Measurements from ENCODE around the gene AFF3.
A peak's percentile ranks its signal among the peaks of the same experiment; 100 is the strongest.
"Not testable (repeated sequence)": the region's sequence is repeated elsewhere in the genome, so short reads cannot be mapped to it uniquely, and the experiment has no call there.

Gene AFF3

DNA sequence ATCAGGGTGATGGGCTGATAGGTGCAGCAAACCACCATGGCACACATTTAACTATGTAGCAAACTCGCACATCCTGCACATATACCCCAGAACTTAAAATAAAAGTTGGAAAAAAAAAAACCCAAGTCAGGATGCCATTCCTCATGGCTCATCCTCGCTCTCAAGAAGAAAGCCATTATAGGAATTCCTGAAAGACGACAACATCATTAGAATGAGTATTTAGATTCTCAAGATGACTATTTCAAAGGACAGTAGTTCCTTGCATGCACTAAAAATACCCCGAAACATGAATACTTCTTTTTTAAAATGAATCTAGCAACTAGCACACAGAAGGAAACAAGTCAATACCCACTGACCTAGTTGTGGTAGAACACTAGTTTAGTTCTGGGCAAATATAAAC lies 366.8 kb downstream of the AFF3 start:
- ATAC-seq: peak; percentile 46; the same call in 2 of the 3 replicates
- TF ChIP-seq ZNF565 (CRISPR knock-in tag; conservative IDR thresholded peaks at IDR 0.05; ENCODE audit: low read depth) (no peak), GLIS3 (CRISPR knock-in tag; IDR thresholded peaks at IDR 0.05) (no peak), ZFP3 (CRISPR knock-in tag; IDR thresholded peaks at IDR 0.05) (no peak), OSR1 (CRISPR knock-in tag; IDR thresholded peaks at IDR 0.05) (no peak), CREB5 (CRISPR knock-in tag; IDR thresholded peaks at IDR 0.05; ENCODE audit: low read depth) (no peak), BACH2 (CRISPR knock-in tag; IDR thresholded peaks at IDR 0.05; ENCODE audit: borderline replicate concordance) (no peak), ZNF70 (CRISPR knock-in tag; IDR thresholded peaks at IDR 0.05) (no peak), RARB (CRISPR knock-in tag; IDR thresholded peaks at IDR 0.05) (no peak), ZNF8 (CRISPR knock-in tag; IDR thresholded peaks at IDR 0.05) (no peak)
- TF ChIP-seq, protein P1, sequence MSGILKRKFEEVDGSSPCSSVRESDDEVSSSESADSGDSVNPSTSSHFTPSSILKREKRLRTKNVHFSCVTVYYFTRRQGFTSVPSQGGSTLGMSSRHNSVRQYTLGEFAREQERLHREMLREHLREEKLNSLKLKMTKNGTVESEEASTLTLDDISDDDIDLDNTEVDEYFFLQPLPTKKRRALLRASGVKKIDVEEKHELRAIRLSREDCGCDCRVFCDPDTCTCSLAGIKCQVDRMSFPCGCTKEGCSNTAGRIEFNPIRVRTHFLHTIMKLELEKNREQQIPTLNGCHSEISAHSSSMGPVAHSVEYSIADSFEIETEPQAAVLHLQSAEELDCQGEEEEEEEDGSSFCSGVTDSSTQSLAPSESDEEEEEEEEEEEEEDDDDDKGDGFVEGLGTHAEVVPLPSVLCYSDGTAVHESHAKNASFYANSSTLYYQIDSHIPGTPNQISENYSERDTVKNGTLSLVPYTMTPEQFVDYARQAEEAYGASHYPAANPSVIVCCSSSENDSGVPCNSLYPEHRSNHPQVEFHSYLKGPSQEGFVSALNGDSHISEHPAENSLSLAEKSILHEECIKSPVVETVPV (CRISPR knock-in tag; IDR thresholded peaks at IDR 0.05): no peak

GRCh38 chr2:99773642-99774041 lies 368.7 kb downstream of the AFF3 start:
- not testable (repeated sequence) for ATAC-seq

DNA sequence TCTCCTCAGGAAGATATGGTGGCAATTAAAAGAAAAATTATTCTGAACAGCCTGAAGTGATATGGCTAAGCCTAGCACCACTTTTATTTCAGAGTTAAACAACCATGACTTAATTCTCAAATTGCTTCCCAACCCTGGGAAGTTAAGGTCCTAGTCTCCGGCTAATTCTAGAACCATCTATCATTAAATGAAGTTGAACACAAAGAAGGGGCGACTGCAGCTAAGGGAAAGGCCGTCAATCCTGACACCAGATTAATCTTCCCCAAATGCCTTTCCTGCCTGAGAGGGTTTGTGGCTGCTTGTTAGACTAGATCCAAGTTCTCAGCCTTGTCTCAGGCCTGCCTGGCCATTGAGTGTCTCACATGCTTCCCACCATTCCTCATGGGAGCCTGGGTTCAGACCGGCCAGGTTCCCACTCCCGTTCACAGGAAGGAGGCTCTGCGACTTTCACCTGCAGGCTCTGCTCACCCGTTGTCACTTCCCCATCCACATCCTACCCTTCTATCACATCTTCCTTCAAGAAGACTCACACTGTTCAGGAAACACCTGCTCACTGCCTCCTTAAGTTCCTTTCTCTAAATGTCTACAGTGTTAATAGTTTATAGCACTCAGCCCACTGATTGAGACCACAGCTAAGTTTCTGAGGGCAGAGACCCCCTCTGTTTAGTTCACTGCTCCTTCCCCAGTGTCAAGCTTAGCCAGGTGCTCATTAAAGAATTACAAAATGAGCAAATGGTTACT lies 369.6 kb downstream of the AFF3 start:
- ATAC-seq: no peak
- TF ChIP-seq RARB (CRISPR knock-in tag; IDR thresholded peaks at IDR 0.05) (no peak), TOX (CRISPR knock-in tag; IDR thresholded peaks at IDR 0.05; ENCODE audit: borderline replicate concordance) (no peak), PPARA (CRISPR knock-in tag; IDR thresholded peaks at IDR 0.05; ENCODE audit: borderline replicate concordance) (no peak), ISL1 (CRISPR knock-in tag; IDR thresholded peaks at IDR 0.05) (no peak), OSR1 (CRISPR knock-in tag; IDR thresholded peaks at IDR 0.05) (no peak), CSDC2 (CRISPR knock-in tag; IDR thresholded peaks at IDR 0.05) (no peak), CREB5 (CRISPR knock-in tag; IDR thresholded peaks at IDR 0.05; ENCODE audit: low read depth) (no peak), ZFP30 (CRISPR knock-in tag; IDR thresholded peaks at IDR 0.05) (no peak), POU6F1 (CRISPR knock-in tag; IDR thresholded peaks at IDR 0.05; ENCODE audit: borderline replicate concordance, low read depth) (no peak), GLIS3 (CRISPR knock-in tag; IDR thresholded peaks at IDR 0.05) (no peak), ZNF8 (CRISPR knock-in tag; IDR thresholded peaks at IDR 0.05) (no peak), ZC3H10 (CRISPR knock-in tag; IDR thresholded peaks at IDR 0.05) (no peak)
- TF ChIP-seq, protein P2, sequence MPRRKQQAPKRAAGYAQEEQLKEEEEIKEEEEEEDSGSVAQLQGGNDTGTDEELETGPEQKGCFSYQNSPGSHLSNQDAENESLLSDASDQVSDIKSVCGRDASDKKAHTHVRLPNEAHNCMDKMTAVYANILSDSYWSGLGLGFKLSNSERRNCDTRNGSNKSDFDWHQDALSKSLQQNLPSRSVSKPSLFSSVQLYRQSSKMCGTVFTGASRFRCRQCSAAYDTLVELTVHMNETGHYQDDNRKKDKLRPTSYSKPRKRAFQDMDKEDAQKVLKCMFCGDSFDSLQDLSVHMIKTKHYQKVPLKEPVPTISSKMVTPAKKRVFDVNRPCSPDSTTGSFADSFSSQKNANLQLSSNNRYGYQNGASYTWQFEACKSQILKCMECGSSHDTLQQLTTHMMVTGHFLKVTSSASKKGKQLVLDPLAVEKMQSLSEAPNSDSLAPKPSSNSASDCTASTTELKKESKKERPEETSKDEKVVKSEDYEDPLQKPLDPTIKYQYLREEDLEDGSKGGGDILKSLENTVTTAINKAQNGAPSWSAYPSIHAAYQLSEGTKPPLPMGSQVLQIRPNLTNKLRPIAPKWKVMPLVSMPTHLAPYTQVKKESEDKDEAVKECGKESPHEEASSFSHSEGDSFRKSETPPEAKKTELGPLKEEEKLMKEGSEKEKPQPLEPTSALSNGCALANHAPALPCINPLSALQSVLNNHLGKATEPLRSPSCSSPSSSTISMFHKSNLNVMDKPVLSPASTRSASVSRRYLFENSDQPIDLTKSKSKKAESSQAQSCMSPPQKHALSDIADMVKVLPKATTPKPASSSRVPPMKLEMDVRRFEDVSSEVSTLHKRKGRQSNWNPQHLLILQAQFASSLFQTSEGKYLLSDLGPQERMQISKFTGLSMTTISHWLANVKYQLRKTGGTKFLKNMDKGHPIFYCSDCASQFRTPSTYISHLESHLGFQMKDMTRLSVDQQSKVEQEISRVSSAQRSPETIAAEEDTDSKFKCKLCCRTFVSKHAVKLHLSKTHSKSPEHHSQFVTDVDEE (CRISPR knock-in tag; IDR thresholded peaks at IDR 0.05): no peak
- TF ChIP-seq, protein P1 (CRISPR knock-in tag; IDR thresholded peaks at IDR 0.05): no peak

All from SK-N-SH treated with all-trans-retinoic acid at 6 μM for 48 hours (cell line).